Measurements from ENCODE around the gene PDE4D.

DNA sequence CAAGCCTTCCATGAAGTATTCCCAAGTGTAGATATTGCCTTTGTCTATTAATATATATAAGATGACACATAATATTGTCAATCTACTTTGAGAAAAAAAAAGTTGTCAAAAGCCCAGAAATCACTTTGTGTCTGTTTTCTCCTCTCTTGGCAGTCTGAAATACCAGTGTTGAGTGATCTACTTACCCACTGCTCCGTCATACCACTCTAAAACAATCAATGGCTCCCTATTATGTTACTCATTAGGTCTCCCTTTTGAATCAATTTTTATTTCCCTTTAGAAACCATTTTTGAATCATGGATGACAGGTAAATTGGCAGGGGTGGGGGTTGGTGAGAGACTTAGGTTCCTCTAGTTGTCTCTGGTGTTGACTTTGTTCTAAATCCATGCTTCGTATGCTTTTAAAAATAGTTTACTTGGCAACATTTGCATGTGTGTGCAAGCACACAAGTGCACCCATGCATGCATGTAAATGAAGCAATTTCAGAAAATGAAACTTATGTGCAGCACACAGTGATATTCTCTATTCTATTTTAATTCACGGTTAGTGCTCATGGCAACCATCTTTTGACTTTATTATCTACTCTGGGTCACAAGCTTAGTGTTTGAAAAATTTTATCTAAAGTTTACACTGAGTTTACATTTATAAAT is 931.8 kb downstream of the PDE4D start:
- TF ChIP-seq, protein P1, sequence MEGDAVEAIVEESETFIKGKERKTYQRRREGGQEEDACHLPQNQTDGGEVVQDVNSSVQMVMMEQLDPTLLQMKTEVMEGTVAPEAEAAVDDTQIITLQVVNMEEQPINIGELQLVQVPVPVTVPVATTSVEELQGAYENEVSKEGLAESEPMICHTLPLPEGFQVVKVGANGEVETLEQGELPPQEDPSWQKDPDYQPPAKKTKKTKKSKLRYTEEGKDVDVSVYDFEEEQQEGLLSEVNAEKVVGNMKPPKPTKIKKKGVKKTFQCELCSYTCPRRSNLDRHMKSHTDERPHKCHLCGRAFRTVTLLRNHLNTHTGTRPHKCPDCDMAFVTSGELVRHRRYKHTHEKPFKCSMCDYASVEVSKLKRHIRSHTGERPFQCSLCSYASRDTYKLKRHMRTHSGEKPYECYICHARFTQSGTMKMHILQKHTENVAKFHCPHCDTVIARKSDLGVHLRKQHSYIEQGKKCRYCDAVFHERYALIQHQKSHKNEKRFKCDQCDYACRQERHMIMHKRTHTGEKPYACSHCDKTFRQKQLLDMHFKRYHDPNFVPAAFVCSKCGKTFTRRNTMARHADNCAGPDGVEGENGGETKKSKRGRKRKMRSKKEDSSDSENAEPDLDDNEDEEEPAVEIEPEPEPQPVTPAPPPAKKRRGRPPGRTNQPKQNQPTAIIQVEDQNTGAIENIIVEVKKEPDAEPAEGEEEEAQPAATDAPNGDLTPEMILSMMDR (IDR thresholded peaks at IDR 0.05): no peak
- TF ChIP-seq NR2C2 (CRISPR knock-in tag; IDR thresholded peaks at IDR 0.05): no peak
- TF ChIP-seq, protein P2, sequence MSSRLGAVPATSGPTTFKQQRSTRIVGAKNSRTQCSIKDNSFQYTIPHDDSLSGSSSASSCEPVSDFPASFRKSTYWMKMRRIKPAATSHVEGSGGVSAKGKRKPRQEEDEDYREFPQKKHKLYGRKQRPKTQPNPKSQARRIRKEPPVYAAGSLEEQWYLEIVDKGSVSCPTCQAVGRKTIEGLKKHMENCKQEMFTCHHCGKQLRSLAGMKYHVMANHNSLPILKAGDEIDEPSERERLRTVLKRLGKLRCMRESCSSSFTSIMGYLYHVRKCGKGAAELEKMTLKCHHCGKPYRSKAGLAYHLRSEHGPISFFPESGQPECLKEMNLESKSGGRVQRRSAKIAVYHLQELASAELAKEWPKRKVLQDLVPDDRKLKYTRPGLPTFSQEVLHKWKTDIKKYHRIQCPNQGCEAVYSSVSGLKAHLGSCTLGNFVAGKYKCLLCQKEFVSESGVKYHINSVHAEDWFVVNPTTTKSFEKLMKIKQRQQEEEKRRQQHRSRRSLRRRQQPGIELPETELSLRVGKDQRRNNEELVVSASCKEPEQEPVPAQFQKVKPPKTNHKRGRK (CRISPR knock-in tag; IDR thresholded peaks at IDR 0.05; ENCODE audit: borderline replicate concordance): no peak
- TF ChIP-seq, protein P3, sequence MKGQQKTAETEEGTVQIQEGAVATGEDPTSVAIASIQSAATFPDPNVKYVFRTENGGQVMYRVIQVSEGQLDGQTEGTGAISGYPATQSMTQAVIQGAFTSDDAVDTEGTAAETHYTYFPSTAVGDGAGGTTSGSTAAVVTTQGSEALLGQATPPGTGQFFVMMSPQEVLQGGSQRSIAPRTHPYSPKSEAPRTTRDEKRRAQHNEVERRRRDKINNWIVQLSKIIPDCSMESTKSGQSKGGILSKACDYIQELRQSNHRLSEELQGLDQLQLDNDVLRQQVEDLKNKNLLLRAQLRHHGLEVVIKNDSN (CRISPR knock-in tag; IDR thresholded peaks at IDR 0.05): no peak
- no peak for TF ChIP-seq GABPB1 (CRISPR knock-in tag; IDR thresholded peaks at IDR 0.05)
- TF ChIP-seq, protein P4, sequence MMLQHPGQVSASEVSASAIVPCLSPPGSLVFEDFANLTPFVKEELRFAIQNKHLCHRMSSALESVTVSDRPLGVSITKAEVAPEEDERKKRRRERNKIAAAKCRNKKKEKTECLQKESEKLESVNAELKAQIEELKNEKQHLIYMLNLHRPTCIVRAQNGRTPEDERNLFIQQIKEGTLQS (CRISPR knock-in tag; conservative IDR thresholded peaks at IDR 0.05): no peak
- TF ChIP-seq, protein P5, sequence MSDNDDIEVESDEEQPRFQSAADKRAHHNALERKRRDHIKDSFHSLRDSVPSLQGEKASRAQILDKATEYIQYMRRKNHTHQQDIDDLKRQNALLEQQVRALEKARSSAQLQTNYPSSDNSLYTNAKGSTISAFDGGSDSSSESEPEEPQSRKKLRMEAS (CRISPR knock-in tag; IDR thresholded peaks at IDR 0.05): no peak
- TF ChIP-seq IRF2 (CRISPR knock-in tag; IDR thresholded peaks at IDR 0.05; ENCODE audit: borderline replicate concordance, low read depth): no peak
